ENCODE results near the gene COX19.

Gene COX19

GRCh38 chr7:958221-959200 is 16.8 kb downstream of the COX19 start:
- H3K4me2 ChIP-seq (ENCODE audit: low read depth, low read length): no peak overlapping the region
- no peak overlapping the region for H2AFZ ChIP-seq (ENCODE audit: low read length)
- H3K4me1 ChIP-seq (ENCODE audit: low read length): no peaks in the 10 kb centered on the region

GRCh38 chr7:957418-958220 is 17.7 kb downstream of the COX19 start:
- TF ChIP-seq EZH2phosphoT487 (IDR thresholded peaks at IDR 0.05; ENCODE audit: low read length): no peak
- H3K4me1 ChIP-seq (ENCODE audit: low read length): no peaks in the 10 kb centered on the region
- H3K79me2 ChIP-seq (ENCODE audit: low read length): no peaks in the 10 kb centered on the region
- no peak overlapping the region for H3K4me2 ChIP-seq (ENCODE audit: low read depth, low read length)
- H3K27me3 ChIP-seq (replicated peaks; ENCODE audit: insufficient read depth, low read length): peaks cover 54% of the 10 kb centered on the region
- H3F3A ChIP-seq (ENCODE audit: insufficient read depth, low read length): no peaks in the 10 kb centered on the region
- H2AFZ ChIP-seq (ENCODE audit: low read length): no peak overlapping the region
- no peak for DNase-seq
- H4K20me1 ChIP-seq (ENCODE audit: insufficient read depth, low read length): no peaks in the 10 kb centered on the region
- no peaks in the 10 kb centered on the region for H3K36me3 ChIP-seq (replicated peaks; ENCODE audit: insufficient read depth, low read length)
- no peaks in the 10 kb centered on the region for H3K9me3 ChIP-seq (replicated peaks; ENCODE audit: insufficient read depth, low read length)
- H3K4me3 ChIP-seq (ENCODE audit: low read length): no peak overlapping the region
- no peaks in the 10 kb centered on the region for H3K9me2 ChIP-seq (replicated peaks; ENCODE audit: insufficient read depth, low read length)
- H3K9ac ChIP-seq (ENCODE audit: low read length): no peak overlapping the region
- no peak overlapping the region for H3K27ac ChIP-seq (ENCODE audit: low read length)

More at GRCh38 chr7:958221-959200, 16.8 kb downstream of the COX19 start:
- Histone ChIP-seq H3K27me3 (replicated peaks; ENCODE audit: insufficient read depth, low read length) (peaks cover 54% of the 10 kb centered on the region), H3K36me3 (replicated peaks; ENCODE audit: insufficient read depth, low read length) (no peaks in the 10 kb centered on the region), H3K79me2 (ENCODE audit: low read length) (no peaks in the 10 kb centered on the region), H3K9ac (ENCODE audit: low read length) (no peak overlapping the region), H3K9me3 (replicated peaks; ENCODE audit: insufficient read depth, low read length) (no peaks in the 10 kb centered on the region), H4K20me1 (ENCODE audit: insufficient read depth, low read length) (no peaks in the 10 kb centered on the region), H3K27ac (ENCODE audit: low read length) (no peak overlapping the region), H3K4me3 (ENCODE audit: low read length) (no peak overlapping the region), H3F3A (ENCODE audit: insufficient read depth, low read length) (no peaks in the 10 kb centered on the region), H3K9me2 (replicated peaks; ENCODE audit: insufficient read depth, low read length) (no peaks in the 10 kb centered on the region)
- no peak for DNase-seq
- no peak for TF ChIP-seq EZH2 (optimal IDR thresholded peaks at IDR 0.05; ENCODE audit: low read depth, low read length)
- no peak for TF ChIP-seq CTCF (IDR thresholded peaks at IDR 0.05; ENCODE audit: low read length)
- TF ChIP-seq EZH2phosphoT487 (IDR thresholded peaks at IDR 0.05; ENCODE audit: low read length): no peak

- H3K4me2 ChIP-seq (ENCODE audit: low read depth, low read length): no peak overlapping the region
- TF ChIP-seq EZH2 (optimal IDR thresholded peaks at IDR 0.05; ENCODE audit: low read depth, low read length): no peak
- TF ChIP-seq EZH2phosphoT487 (IDR thresholded peaks at IDR 0.05; ENCODE audit: low read length): no peak
- no peak for TF ChIP-seq CTCF (IDR thresholded peaks at IDR 0.05; ENCODE audit: low read length)
- no peak overlapping the region for H2AFZ ChIP-seq (ENCODE audit: low read length)
- H3K27me3 ChIP-seq (replicated peaks; ENCODE audit: insufficient read depth, low read length): peaks cover 51% of the 10 kb centered on the region
- no peaks in the 10 kb centered on the region for H3K9me2 ChIP-seq (replicated peaks; ENCODE audit: insufficient read depth, low read length)
- no peaks in the 10 kb centered on the region for H3F3A ChIP-seq (ENCODE audit: insufficient read depth, low read length)
- no peaks in the 10 kb centered on the region for H4K20me1 ChIP-seq (ENCODE audit: insufficient read depth, low read length)
- H3K9ac ChIP-seq (ENCODE audit: low read length): no peak overlapping the region
- H3K4me1 ChIP-seq (ENCODE audit: low read length): no peaks in the 10 kb centered on the region
- H3K9me3 ChIP-seq (replicated peaks; ENCODE audit: insufficient read depth, low read length): no peaks in the 10 kb centered on the region
- no peak for DNase-seq
- no peak overlapping the region for H3K27ac ChIP-seq (ENCODE audit: low read length)
- H3K79me2 ChIP-seq (ENCODE audit: low read length): no peaks in the 10 kb centered on the region
- H3K36me3 ChIP-seq (replicated peaks; ENCODE audit: insufficient read depth, low read length): no peaks in the 10 kb centered on the region
- H3K4me3 ChIP-seq (ENCODE audit: low read length): no peak overlapping the region
These were observed 19.3 kb downstream of the COX19 start for GRCh38 chr7:956031-956430.
